IMR-90 (cell line): ENCODE measurements around the gene FCHO1. TPM values are rescaled to one million over a fixed set of nuclear protein-coding genes. Genes with fewer than 3 reads are reported as not detected.

ENCODE experiments used
- ATAC-seq: fragments of 200-7000 bp; cut with Tn5 transposase; 2 replicates; pipeline ENCODE4 v1.9.1; 2020; ENCODE audit warnings: low read depth, mild to moderate bottlenecking, moderate library complexity
- BruUV-seq: library from RNA; stranded (reverse); fragments of 400-500 nt; replicated peaks from 2 replicates; lab custom pipeline; 2021; lab: Mats Ljungman, UMichigan
- CTCF ChIA-PET: fragments of 300-600 bp; formaldehyde crosslinking; extraction: SDS; loops from one replicate; lab custom pipeline; 2021; ENCODE audit warnings: antibody characterized with exemption; lab: Yijun Ruan, JAX
- POLR2A ChIA-PET: fragments of 300-600 bp; sonication (Branson Sonifier 250); formaldehyde crosslinking; loops from one replicate; lab custom pipeline; 2022; ENCODE audit warnings: antibody characterized with exemption; ENCODE audit not compliant: unreplicated experiment; lab: Charles Lee
- DNase-seq: peaks from one replicate; pipeline ENCODE4 v3.0.0; 2013
- H2AFZ ChIP-seq: replicated peaks from 2 replicates; pipeline ENCODE3; 2013; ENCODE audit warnings: low read length, mild to moderate bottlenecking; ENCODE audit not compliant: poor library complexity
- H2AK5ac ChIP-seq: 2 replicates; pipeline ENCODE4 v1.6.1; 2013; ENCODE audit warnings: low read depth, low read length, inconsistent platforms
- H2AK9ac ChIP-seq: replicated peaks from 2 replicates; pipeline ENCODE3; 2013; ENCODE audit warnings: mild to moderate bottlenecking, low read depth, low read length, moderate library complexity; ENCODE audit not compliant: poor library complexity
- H2BK120ac ChIP-seq: 2 replicates; pipeline ENCODE4 v1.6.1; 2013; ENCODE audit warnings: low read depth, low read length, inconsistent platforms
- H2BK15ac ChIP-seq: 3 replicates; pipeline ENCODE4 v1.6.1; 2013; ENCODE audit warnings: low read depth, low read length, inconsistent platforms
- H2BK20ac ChIP-seq: 2 replicates; pipeline ENCODE4 v1.6.1; 2013; ENCODE audit warnings: low read depth, mild to moderate bottlenecking, inconsistent platforms, low read length, moderate library complexity
- H2BK5ac ChIP-seq: 2 replicates; pipeline ENCODE4 v1.6.1; 2013; ENCODE audit warnings: mild to moderate bottlenecking, low read depth, low read length, inconsistent platforms; ENCODE audit not compliant: poor library complexity, severe bottlenecking
- H3K14ac ChIP-seq: replicated peaks from 2 replicates; pipeline ENCODE4 v1.6.1; 2013; ENCODE audit warnings: low read depth, low read length, inconsistent platforms
- H3K18ac ChIP-seq: 2 replicates; pipeline ENCODE4 v1.6.1; 2013; ENCODE audit warnings: low read depth, low read length, control low read depth
- H3K23ac ChIP-seq: 2 replicates; pipeline ENCODE4 v1.6.1; 2013; ENCODE audit warnings: low read depth, low read length, inconsistent platforms
- H3K27ac ChIP-seq: 2 replicates; pipeline ENCODE4 v1.5.1; 2013; ENCODE audit warnings: mild to moderate bottlenecking, control low read depth, low read length; ENCODE audit not compliant: insufficient read depth
- H3K27me3 ChIP-seq: 2 replicates; pipeline ENCODE4 v1.6.1; 2013; ENCODE audit warnings: low read length; ENCODE audit not compliant: control insufficient read depth, insufficient read depth
- H3K36me3 ChIP-seq: 2 replicates; pipeline ENCODE4 v1.6.1; 2013; ENCODE audit warnings: low read length, mixed read lengths; ENCODE audit not compliant: control insufficient read depth, insufficient read depth
- H3K4ac ChIP-seq: 2 replicates; pipeline ENCODE4 v1.6.1; 2013; ENCODE audit warnings: low read depth, low read length, inconsistent platforms
- H3K4me1 ChIP-seq: 2 replicates; pipeline ENCODE4 v1.6.1; 2013; ENCODE audit warnings: low read length, mixed read lengths; ENCODE audit not compliant: control insufficient read depth, insufficient read depth
- H3K4me2 ChIP-seq: 2 replicates; pipeline ENCODE4 v1.6.1; 2013; ENCODE audit warnings: low read depth, mild to moderate bottlenecking, control low read depth, low read length, moderate library complexity
- H3K4me3 ChIP-seq: 2 replicates; pipeline ENCODE4 v1.5.1; 2013; ENCODE audit warnings: low read depth, mild to moderate bottlenecking, control low read depth, low read length, moderate library complexity; ENCODE audit not compliant: insufficient read depth
- H3K56ac ChIP-seq: 2 replicates; pipeline ENCODE4 v1.6.1; 2013; ENCODE audit warnings: low read length, inconsistent platforms; ENCODE audit not compliant: insufficient read depth; ENCODE audit errors: extremely low read depth
- H3K79me1 ChIP-seq, 2 experiments: 2 replicates each; pipeline ENCODE4 v1.6.1; 2013; ENCODE audit warnings: low read length in 2 of 2, inconsistent platforms in 1 of 2, low read depth in 1 of 2
- H3K9ac ChIP-seq: 2 replicates; pipeline ENCODE4 v1.6.1; 2013; ENCODE audit warnings: low read depth, low read length, control low read depth
- H3K9me1 ChIP-seq: 2 replicates; pipeline ENCODE4 v1.6.1; 2013; ENCODE audit warnings: low read length, inconsistent platforms; ENCODE audit not compliant: insufficient read depth
- H3K9me3 ChIP-seq: 2 replicates; pipeline ENCODE4 v1.6.1; 2013; ENCODE audit warnings: low read length; ENCODE audit not compliant: control insufficient read depth, insufficient read depth
- H4K20me1 ChIP-seq: 2 replicates; pipeline ENCODE4 v1.6.1; 2013; ENCODE audit warnings: low read length, inconsistent platforms; ENCODE audit not compliant: insufficient read depth
- H4K5ac ChIP-seq: 2 replicates; pipeline ENCODE4 v1.6.1; 2013; ENCODE audit warnings: mild to moderate bottlenecking, low read depth, low read length, control low read depth
- H4K8ac ChIP-seq, 2 experiments: 2 replicates each; pipeline ENCODE4 v1.6.1; 2013; ENCODE audit warnings: low read depth in 2 of 2, low read length in 2 of 2, control low read depth in 1 of 2, inconsistent platforms in 1 of 2
- H4K91ac ChIP-seq: 2 replicates; pipeline ENCODE4 v1.6.1; 2013; ENCODE audit warnings: low read depth, low read length, inconsistent platforms; ENCODE audit not compliant: insufficient read depth
- CEBPB ChIP-seq: IDR thresholded peaks from 2 replicates; pipeline ENCODE4 v1.6.1; 2012; ENCODE audit warnings: low read depth, low read length, improper control_type of control experiment
- ELK1 ChIP-seq: fragments of 150-350 bp; IDR thresholded peaks from 2 replicates; pipeline ENCODE4 v1.6.1; 2016; ENCODE audit warnings: low read depth, mild to moderate bottlenecking, low read length, moderate library complexity, borderline replicate concordance
- FOS ChIP-seq: fragments of 150-350 bp; IDR thresholded peaks from 2 replicates; pipeline ENCODE4 v1.6.1; 2016; ENCODE audit warnings: low read depth, low read length
- MAZ ChIP-seq: IDR thresholded peaks from 2 replicates; pipeline ENCODE4 v1.6.1; 2012; ENCODE audit warnings: low read depth, mild to moderate bottlenecking, low read length, improper control_type of control experiment, moderate library complexity, borderline replicate concordance
- MXI1 ChIP-seq: IDR thresholded peaks from 2 replicates; pipeline ENCODE4 v1.6.1; 2012; ENCODE audit warnings: low read depth, mild to moderate bottlenecking, low read length, moderate library complexity, borderline replicate concordance
- POLR2A ChIP-seq: IDR thresholded peaks from 2 replicates; pipeline ENCODE4 v1.6.1; 2012; ENCODE audit warnings: mild to moderate bottlenecking, low read depth, low read length
- RAD21 ChIP-seq: IDR thresholded peaks from 2 replicates; pipeline ENCODE4 v1.6.1; 2012; ENCODE audit warnings: low read length, improper control_type of control experiment
- RFX5 ChIP-seq: IDR thresholded peaks from 2 replicates; pipeline ENCODE4 v1.8.0; 2012; ENCODE audit warnings: low read depth, mild to moderate bottlenecking, low read length, moderate library complexity
- WGBS, 2 experiments: methylation state at CpG; one replicate each; pipeline versions ENCODE4 v1.1.5 to v1.1.7; 2013; ENCODE audit warnings: missing lambda C conversion rate in 2 of 2; ENCODE audit not compliant: insufficient read length in 1 of 2; ENCODE audit errors: extremely low coverage in 2 of 2; 5-methylcytosine and 5-hydroxymethylcytosine counted together
- dilution Hi-C: fragments of 300-500 bp; cut with HindIII; formaldehyde crosslinking; loops from one replicate; pipeline ENCODE4 v1.14.3; 2018; ENCODE audit warnings: low sequenced_read_pairs; ENCODE audit not compliant: unreplicated experiment
- in situ Hi-C: fragments of 300-500 bp; cut with MboI; formaldehyde crosslinking; loops from 3 replicates; pipeline ENCODE4 v1.14.3; 2019; ENCODE audit warnings: low sequenced_read_pairs, inconsistent platforms, mixed read lengths
- intact Hi-C: fragments of 100-400 bp; cut with micrococcal nuclease; formaldehyde crosslinking; loops from 2 replicates; pipeline ENCODE4 v1.10.0; 2022
- polyA plus RNA-seq, 3 experiments: library from polyadenylated mRNA; depleted of rRNA; stranded (reverse); fragments of >200 nt; gene quantifications; 2 replicates each; pipeline ENCODE4 v1.2.3, GENCODE V29; 2012; ENCODE audit warnings: low replicate concordance in 1 of 3
- total RNA-seq: library from RNA; depleted of rRNA; stranded (reverse); fragments of >200 nt; gene quantifications from 2 replicates; pipeline ENCODE4 v1.2.3, GENCODE V29; 2012
- TF ChIP-seq, protein P1 (sequence below): fragments of 150-350 bp; IDR thresholded peaks from 2 replicates; pipeline ENCODE4 v1.6.1; 2017; ENCODE audit warnings: mild to moderate bottlenecking, antibody characterized with exemption, low read length, low read depth
- TF ChIP-seq, protein P2 (sequence below): conservative IDR thresholded peaks from 2 replicates; pipeline ENCODE4 v1.5.1; 2012; ENCODE audit warnings: mild to moderate bottlenecking, low read depth, low read length, improper control_type of control experiment

Gene FCHO1
- total and polyA plus RNA-seq, 2 of the 4 experiments (the other 2 are of a cell fraction), result 0.18 to 1.0 TPM

GRCh38 chr19:17711851-17712250 is 39.4 kb upstream of the FCHO1 start:
- WGBS, 2 experiments, result 87% methylated on average over 3 of the region's 6 CpGs; no CpG with 5 or more reads in 1 of the 2 experiments
- Histone ChIP-seq H2BK15ac (no peak overlapping the region), H3K4ac (no peak overlapping the region), H2BK5ac (no peak overlapping the region), H3K4me3 (no peak overlapping the region), H3K56ac (no peak overlapping the region), H3K4me1 (no peaks in the 10 kb centered on the region), H4K20me1 (no peaks in the 10 kb centered on the region), H3K18ac (no peak overlapping the region), H3K9me1 (no peaks in the 10 kb centered on the region), H3K23ac (no peak overlapping the region), H3K9me3 (no peaks in the 10 kb centered on the region), H2AK9ac (no peak overlapping the region), H3K9ac (no peak overlapping the region), H4K8ac (no peak overlapping the region), H2BK120ac (no peak overlapping the region), H3K4me2 (no peak overlapping the region), H2AK5ac (no peak overlapping the region), H4K5ac (no peak overlapping the region), H3K27me3 (no peaks in the 10 kb centered on the region), H2BK20ac (no peak overlapping the region), H3K14ac (no peak overlapping the region), H3K36me3 (no peaks in the 10 kb centered on the region), H3K79me1 (no peaks in the 10 kb centered on the region), H3K27ac (no peak overlapping the region), H4K91ac (no peak overlapping the region), H2AFZ (no peak overlapping the region)
- CTCF ChIA-PET, result interaction anchor here (0.6 kb wide), 1 partner anchor 94 kb away, joined by 6 read pairs; no protein-coding TSS in a partner anchor
- dilution Hi-C loops (no loop called here), in situ Hi-C loops (no loop called here), intact Hi-C loops (no loop called here)
- POLR2A ChIA-PET, result no interaction called here
- DNase-seq, result no peak
- TF ChIP-seq MAZ (no peak), MXI1 (no peak), CEBPB (no peak), RFX5 (no peak), ELK1 (no peak), RAD21 (no peak), FOS (no peak), POLR2A (no peak)
- TF ChIP-seq, protein P1, sequence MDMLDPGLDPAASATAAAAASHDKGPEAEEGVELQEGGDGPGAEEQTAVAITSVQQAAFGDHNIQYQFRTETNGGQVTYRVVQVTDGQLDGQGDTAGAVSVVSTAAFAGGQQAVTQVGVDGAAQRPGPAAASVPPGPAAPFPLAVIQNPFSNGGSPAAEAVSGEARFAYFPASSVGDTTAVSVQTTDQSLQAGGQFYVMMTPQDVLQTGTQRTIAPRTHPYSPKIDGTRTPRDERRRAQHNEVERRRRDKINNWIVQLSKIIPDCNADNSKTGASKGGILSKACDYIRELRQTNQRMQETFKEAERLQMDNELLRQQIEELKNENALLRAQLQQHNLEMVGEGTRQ, result no peak
- TF ChIP-seq, protein P2, sequence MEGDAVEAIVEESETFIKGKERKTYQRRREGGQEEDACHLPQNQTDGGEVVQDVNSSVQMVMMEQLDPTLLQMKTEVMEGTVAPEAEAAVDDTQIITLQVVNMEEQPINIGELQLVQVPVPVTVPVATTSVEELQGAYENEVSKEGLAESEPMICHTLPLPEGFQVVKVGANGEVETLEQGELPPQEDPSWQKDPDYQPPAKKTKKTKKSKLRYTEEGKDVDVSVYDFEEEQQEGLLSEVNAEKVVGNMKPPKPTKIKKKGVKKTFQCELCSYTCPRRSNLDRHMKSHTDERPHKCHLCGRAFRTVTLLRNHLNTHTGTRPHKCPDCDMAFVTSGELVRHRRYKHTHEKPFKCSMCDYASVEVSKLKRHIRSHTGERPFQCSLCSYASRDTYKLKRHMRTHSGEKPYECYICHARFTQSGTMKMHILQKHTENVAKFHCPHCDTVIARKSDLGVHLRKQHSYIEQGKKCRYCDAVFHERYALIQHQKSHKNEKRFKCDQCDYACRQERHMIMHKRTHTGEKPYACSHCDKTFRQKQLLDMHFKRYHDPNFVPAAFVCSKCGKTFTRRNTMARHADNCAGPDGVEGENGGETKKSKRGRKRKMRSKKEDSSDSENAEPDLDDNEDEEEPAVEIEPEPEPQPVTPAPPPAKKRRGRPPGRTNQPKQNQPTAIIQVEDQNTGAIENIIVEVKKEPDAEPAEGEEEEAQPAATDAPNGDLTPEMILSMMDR, result no peak
- no peak for ATAC-seq
- no TSS peak for BruUV-seq
